ENCODE data around the gene MVD.
"Not testable (repeated sequence)": the region's sequence is repeated elsewhere in the genome, so short reads cannot be mapped to it uniquely, and the experiment has no call there.

The MVD gene

DNA sequence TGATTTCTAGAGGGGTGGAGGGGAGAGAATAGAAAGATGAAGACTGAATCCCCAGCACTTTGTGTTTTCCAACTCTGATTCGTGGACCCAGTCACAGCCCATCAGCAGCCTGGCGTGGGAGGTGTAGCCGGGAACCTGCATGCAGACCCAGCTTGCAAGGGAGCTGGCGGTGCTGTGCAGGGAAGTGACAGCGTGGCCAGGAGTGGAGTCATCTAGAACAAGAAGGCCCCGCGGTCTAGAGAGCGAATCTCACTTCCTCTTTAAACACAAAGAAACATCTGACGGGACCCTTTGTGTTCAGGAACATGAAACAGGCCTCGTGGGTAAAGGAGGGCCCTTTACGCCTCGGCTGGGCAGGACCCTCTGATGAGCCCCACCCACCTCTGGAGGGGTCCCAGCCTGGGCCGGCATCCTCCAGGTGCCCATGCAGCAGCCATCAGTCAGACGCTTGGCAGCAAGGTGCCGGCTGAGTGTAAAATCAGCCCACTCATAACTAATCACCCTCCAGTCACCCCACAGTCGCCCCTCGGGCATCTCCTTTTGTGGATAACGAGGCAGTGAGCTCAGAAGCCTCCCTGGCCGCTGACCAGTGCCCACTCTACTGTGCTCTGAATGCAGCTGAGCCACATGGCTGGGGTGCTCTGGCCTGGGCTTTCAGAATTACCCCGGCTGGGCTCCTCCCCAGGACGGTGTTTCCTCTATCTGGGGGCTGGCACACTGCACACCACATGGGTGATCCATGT, 19.0 kb upstream of the MVD start:
- DNase-seq (ENCODE audit: low read depth in 2 of 2) = peak in 1 of 2 experiments; percentile 59

DNA sequence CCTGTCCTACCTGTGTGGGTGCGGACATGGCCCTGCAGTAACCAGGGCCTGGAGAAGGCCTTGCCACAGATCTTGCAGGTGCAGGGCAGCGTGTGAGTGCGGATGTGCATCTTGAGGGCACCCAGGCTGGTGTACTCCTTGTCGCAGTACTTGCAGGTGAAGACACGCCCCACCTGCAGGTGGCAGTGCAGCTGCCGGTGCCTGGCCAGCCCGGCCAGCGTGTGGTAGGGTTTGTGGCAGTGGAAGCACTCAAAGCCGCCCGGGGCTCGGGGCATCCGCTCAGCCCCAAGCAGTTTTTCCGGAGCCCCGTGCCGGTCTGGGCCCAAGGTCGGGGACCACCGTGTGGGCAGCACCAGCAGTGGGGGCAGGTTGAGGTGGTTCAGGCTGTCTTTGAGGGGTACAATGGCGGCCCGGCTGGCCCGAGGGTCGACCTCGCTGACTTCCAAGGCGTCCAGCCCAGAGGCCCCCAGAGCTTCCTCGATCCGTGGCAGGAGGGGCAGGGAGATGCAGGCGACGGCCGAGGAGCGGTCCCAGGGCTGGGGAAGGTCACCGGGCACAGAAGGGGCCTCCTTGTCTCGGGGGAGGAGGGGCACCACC, 18.3 kb upstream of the MVD start:
- no peak for DNase-seq (ENCODE audit: low read depth in 2 of 2)

DNA sequence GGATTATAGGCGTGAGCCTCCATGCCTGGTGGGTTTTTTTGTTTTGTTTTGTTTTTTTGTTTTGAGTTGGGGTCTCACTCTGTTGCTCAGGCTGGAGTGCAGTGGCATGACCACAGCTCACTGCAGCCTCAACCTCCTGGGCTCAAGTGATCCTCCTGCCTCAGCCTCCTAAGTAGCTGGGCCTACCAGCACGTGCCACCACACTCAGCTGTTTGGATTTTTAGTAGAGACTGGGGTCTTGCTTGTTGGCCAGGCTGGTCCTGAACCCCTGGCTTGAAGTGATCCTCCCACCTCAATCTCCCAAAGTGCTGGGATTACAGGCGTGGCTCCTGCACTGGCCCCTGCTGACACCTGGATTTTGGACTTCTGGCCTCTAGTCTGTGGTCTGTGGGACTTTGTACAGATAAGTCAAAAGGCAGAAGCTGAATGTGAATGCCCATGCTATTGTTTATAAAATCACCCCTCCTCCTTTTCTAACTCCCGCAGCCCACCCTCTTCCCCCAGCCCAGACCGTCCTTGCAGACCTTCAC, 17.7 kb upstream of the MVD start:
- no peak for DNase-seq (ENCODE audit: low read depth in 2 of 2)

DNA sequence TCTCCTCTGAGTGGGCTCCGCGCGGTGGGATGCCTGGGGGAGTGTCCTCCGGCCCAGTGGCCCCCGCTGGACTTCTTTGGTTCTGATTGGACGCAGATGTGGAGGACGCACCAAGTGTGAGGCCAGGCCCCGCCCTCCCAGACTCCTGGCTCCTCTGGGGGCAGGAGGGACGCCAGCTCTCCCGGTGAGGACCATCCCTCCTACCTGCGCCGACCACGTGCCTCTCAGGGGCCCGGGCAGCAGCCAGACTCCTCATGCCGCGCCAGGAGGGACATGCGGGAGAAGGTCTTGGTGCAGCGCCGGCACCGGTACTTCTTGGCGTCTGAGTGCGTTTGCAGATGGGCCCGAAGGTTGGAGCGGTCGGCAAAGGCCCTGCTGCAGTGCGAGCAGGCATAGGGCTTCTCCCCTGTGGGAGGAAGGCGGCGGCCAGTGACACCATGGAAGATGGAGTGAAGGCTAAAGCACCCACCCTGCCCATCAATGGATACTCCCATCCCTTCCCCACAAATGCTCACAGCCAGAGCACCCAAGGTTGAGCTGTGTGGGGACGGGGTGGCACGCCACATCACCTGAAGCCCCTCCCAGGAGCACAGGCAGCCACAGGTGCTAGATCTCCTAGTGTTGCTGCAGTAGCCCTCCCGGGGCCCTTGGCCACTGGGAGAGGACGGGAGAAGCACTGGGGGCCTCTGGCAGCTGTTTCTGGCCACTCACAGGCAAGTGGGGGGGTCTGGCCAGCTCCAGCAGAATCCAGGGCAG, 15.5 kb upstream of the MVD start:
- DNase-seq (ENCODE audit: low read depth in 2 of 2) = no peak

DNA sequence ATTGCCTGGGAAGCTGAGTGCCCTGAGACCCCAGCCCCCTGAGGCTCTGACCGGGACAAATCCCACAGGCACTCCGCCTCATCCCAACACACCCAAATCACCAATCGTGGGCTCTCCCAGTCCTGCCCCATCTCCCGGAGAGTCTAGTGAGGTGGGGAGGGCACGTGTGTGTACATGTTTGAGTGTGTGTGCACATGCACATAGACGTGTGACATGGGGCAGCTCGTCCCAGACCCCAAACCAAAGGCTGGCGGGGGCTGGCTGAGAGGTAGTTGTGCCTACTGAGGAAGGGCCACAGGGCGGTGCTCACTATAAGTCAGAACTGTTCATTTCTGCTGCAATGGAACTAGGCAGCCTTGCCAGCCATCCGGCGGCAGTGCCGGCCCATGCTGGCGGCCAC, 14.8 kb upstream of the MVD start:
- no peak for DNase-seq (ENCODE audit: low read depth in 2 of 2)

DNA sequence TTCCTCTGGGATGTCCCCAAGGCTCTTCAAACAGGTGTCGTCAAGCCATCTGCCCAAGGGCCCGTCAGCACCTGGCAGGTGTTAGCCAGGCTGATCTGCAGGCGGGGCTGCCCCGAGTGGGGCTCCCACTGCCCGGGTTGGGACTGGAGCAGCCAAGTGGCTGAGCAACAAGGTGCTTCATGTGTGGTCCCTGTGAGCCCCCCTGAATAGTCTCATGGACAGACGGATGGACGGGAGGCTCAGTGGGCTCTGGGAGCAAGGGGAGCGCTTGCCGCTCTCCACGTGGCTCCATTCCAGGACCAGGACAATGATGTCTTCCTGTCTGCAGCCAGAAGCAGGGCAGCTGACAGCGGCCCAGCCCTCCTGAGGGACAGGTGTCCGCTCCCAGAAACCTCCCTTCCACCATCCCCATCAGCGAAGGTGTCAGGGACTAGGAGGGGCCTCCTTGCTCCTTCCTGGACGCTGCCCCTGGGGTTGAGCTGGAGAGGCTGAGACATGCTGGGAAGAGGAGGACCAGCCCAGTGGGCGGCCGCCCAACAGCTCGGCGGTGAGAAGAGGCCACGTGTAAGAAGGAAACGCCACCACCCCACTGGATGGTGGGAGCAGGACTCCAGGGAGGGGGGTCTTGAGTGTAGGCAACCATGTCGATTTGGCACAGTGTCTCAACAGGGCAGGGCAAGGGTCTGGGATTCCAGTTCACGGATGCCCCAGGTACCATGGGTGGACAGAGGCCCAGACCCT, 13.8 kb upstream of the MVD start:
- no peak for DNase-seq (ENCODE audit: low read depth in 2 of 2)

DNA sequence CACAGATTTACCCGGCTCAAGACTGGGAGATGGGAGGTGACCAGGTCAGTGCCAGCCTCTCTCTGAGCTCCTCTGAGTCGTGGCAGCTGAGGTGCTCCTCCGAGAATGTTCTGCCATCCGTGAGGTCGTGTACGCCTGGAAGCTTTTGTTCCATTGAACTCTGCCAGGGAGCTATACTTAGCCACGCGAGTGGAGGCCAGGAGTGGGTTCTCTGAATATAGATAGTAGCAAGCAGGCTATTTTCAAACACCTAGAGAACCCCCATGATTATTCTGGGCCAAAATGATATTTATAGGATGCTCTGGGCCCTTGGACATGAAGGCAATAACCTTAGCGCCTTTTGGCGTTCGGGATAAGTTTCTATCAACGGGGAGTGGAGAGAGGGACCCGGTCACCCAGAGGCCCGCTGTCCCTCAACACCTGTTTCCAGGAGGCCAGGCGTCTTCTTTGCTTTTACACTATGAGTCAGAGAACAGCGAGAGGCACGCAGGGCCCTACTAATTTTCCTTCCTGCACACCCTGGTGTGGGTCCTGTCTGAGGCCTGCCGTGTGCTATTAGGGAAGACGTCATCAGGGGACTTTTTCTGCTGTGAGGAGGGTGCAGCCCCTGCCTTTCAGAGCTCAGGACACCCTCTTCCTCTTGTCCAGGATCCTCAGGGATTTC, 11.0 kb upstream of the MVD start:
- DNase-seq (ENCODE audit: low read depth in 2 of 2) = no peak

DNA sequence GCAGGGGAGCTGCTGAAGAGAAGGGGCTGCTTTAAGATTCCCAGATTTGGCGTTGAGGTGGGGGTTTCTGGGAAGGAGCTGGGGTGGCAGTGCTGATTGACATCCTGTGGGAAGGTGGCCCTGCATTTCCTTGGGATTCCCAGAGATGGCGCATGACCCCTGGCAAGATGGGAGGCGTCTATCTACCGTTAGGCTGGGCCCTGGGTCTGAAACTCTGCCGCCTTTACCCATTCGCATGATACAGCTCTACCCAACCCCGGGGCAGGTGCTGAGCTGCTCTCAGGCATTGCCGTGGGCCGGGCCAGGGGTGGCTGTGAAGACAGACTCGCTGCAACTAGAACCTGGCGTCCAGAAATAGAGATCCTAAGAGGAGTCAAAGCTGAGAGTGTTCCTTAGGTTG, 9.9 kb upstream of the MVD start:
- no peak for DNase-seq (ENCODE audit: low read depth in 2 of 2)

DNA sequence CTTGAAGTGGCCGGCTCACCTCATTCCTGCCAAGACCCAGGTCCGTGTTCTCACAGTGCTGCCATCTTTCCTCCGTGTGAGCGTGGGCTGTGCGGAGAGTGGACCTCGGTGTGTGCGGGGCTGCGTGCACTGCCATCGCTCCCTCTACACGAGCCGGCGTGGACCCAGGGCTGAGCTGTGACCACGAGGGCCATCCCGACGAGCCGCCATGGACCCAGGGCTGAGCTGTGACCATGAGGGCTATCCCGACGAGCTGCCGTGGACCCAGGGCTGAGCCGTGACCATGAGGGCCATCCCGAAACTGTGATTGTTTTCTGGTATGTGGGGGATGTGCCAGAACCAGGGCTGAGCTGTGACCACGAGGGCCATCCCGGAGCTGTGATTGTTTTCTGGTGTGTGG, 8.9 kb upstream of the MVD start:
- DNase-seq (ENCODE audit: low read depth in 2 of 2) = no peak

DNA sequence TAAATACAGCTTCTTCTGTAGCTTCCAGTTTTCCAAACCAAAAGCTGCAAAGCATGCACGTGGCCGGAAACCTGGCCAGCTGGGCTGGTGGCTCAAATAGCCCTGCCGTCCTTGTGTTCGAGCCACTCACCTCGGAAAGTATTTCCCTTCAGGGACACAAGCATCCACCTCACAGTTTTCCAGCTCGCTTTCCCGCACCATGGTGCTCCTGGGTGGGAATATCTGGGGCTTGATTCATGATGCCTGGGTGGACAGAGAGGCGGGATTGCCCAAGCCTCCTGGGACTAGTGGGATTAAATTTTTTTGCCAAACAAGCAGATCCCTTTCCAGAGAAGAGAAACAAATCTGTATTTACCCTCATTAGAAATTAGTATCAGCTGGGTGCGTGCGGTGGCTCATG, 7.1 kb upstream of the MVD start:
- DNase-seq (ENCODE audit: low read depth in 2 of 2) = no peak

DNA sequence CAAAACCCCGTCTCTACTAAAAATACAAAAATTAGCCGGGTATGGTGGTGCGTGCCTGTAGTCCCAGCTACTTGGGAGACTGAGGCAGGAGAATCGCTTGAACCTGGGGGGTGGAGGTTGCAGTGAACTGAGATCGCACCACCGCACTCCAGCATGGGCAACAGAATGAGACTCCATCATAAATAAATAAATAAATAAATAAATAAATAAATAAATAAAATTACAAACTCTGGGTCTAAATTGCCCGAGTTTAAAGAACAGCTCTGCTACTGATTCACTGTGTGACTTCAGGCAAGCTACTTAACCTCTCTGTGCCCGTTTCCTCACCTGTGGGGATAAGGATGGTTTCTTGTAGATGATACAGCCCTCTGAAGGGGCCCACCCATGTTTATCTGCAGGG, 6.6 kb upstream of the MVD start:
- not testable (repeated sequence) for DNase-seq (ENCODE audit: low read depth in 2 of 2)

DNA sequence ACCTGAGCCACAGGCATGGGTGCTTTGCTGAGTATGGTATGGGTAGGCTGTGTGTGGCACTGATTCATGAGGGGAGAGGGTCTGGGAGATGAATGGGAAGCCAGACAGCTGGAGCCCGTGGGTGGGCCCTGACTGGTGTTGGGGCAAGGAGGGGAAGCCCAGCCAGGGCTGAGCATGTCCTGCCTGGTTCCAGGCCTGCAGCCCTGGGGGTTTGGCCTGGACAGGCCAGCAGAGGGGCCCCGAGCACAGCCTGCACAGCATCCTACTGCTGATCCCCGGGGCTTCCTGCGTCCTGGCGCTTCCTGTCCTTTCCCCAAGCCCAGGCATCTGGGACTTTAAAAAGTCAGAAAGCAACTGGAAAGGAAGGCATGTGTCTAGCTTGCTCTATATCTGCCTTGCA, 4.6 kb upstream of the MVD start:
- DNase-seq (ENCODE audit: low read depth in 2 of 2) = no peak

DNA sequence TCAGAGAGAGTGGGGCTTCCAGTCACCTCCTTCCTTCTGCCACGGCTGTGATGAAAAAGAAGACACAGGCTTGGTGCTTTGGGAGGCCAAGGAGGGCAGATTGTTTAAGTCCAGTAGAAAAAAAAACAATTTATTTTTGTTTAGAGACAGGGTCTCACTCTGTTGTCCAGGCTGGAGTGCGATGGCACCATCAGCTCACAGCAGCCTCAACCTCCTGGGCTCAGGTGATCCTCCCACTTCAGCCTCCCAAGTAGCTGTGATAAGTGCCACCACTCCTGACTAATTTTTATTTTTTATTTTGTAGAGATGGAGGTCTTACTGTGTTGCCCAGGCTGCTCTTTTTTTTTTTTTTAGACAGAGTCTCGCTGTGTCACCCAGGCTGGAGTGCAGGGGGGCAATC, 2.7 kb upstream of the MVD start:
- no peak for DNase-seq (ENCODE audit: low read depth in 2 of 2)

DNA sequence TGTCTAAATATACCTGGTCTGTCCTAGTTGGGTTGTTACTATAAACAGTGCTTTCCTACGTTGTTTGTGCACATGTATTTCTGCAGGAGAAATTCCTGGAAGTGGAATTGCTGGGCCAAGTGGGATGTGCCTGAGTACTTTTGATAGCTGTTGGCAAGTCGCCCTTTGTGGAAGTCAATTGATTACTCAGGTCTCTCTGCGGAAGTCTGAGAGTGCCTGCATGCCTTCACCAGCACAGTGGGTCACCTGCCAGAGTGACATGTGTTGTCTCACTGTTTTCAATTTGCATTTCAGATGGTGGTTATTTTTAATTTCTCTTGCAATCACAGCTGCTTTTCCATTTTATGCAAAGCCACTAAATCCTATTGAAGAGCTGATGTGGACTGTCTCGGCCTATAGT, 2.3 kb upstream of the MVD start:
- DNase-seq (ENCODE audit: low read depth in 2 of 2) = no peak

DNA sequence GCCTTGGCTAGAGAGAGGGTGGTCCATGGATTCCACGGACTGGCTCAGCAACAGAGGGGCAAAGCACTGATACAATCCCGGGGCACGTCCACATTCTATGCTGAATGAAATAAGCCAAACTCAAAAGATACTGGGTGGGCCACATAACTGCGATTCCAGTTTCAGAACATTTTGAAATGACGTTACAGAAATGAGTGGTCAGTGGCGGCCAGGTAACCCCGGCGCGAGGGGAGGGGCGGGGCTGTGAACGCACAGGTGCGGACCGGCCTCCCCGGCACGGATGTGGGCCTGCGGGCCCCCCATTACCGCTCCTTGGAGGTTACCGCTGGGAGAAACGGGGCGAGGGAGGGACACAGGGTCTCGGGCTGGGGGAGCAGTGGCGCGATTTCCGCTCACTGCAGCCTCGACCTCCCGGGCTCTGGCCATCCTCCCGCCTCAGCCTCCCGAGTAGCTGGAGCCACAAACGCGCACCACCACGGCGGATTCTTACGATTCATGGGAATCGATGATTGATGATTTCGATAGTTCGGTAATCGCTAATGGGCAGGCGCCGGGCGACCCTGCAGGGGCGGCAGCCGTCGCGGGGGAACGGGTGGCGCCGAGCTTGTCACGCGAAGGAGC, 559 bp downstream of the MVD start:
- no peak for DNase-seq (ENCODE audit: low read depth in 2 of 2)

DNA sequence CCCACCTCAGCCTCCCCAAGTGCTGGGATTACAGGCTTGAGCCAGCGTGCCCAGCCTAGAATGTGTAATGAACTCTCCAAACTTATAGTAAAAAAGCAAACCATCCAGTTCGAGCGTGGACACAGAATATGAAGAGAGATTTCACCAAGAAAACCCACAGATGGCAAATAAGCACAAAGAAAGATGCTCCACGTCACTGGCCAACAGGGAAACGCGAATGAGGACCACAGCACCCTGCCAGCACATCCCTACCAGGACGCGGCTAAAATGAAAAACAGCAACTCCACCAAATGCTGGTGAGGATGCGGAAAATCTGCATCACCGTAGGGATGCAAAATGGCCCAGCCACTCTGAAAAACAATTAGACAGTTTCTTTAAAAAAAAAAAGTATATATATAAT, 1.4 kb downstream of the MVD start:
- no peak for DNase-seq (ENCODE audit: low read depth in 2 of 2)

DNA sequence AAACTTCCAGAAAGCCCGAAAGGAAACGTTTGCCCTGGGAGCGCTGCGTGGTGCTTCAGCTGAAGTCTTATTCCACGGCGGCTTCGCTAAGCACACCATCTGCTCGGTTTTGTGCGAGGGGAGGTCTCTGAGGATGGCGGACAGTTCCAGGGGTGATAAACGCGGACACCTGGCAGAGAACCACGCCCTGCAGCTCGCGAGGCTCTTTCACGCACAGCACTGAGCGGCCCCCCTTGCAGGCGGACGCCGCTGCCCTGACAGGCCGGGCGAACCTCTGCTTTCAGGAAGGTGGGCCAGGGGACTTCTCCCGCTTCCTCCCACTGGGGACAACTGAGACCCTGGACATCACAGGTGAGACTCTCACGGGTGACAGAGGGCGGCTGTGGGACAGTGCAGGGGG, 3.7 kb downstream of the MVD start:
- no peak for DNase-seq (ENCODE audit: low read depth in 2 of 2)

DNA sequence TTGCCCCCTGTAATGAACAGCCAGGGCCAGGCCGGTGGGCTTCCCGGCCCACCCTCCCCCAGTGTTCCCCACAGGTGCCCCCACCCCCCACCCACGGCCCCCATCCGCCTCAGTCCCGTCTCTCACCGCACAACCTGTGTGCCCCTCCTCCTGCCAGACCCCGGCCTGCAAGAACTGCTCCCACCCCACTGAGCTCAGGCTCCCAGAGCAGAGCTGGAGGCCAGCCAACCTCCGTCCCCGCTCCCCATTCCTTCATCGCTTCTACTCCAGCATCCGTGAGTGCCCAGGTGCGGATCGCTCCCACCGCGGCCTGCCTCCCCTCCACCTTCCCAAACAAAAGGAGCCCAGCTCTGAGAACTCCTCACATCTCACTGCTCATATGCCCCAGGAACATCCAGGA, 4.2 kb downstream of the MVD start:
- no peak for DNase-seq (ENCODE audit: low read depth in 2 of 2)

DNA sequence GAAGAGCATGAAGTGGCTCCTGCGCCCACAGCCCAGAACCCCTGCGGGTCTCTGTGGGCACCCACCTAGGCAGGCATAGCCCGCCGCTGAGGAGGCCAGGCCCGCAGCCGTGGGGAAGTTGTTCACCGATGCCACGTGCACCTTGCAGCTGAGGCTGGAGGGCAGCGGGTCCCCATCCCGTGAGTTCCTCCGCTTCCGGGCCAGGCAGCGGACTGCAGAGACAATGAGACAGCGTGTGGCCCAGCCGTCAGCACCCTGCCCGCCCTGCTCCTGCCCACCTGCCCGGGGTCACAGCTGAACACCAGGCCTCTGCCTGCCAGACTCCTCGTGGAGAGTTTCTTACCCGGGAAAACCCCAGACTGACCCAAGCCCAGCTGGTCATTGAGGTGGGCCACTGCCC, 5.5 kb downstream of the MVD start:
- DNase-seq (ENCODE audit: low read depth in 2 of 2) = no peak

DNA sequence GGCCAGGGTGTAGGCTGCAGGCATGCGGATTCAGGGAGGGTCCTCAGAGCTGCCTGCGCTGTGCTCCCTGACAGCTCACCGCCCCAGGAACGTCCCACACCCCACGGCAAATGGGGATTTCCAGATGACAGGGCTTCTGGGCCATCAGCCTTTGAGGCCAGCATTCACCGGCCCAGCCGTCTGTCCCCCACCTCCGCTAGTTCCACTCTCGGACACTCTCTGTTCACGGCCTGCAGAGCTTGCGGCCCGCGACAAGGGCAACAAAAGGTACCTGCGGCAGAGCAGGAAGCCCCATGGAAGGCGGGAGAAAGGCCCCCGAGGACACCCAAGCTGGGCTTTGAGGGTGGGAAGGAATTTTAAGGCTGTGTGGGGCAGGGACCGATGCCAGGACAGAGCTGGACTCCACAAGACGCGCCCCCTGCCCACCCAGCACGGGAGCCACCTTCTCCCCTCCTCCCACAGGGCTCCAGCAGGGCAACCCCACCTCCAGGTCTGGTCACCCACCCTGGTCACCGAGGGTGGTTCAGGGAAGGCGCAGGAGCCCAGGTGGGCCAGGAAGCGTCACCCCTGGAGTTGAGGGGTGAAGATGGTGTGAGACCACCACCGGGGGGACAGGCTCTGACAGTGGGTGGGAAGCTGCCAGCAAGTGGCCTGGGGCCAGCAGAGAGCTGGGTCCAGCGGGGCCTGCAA, 6.5 kb downstream of the MVD start:
- DNase-seq (ENCODE audit: low read depth in 2 of 2) = no peak
